Measurements from ENCODE around the gene PHETA2.
"Not testable (repeated sequence)": the region's sequence is repeated elsewhere in the genome, so short reads cannot be mapped to it uniquely, and the experiment has no call there.

PHETA2 gene

GRCh38 chr22:42111798-42112197 lies 37.8 kb downstream of the PHETA2 start:
- no peak for DNase-seq

- DNase-seq = not testable (repeated sequence)
Observed at GRCh38 chr22:42112793-42113192, 38.7 kb downstream of the PHETA2 start.

- no peak for DNase-seq
Observed at GRCh38 chr22:42114721-42115120, 40.7 kb downstream of the PHETA2 start.

GRCh38 chr22:42115420-42115830 lies 41.4 kb downstream of the PHETA2 start:
- DNase-seq = not testable (repeated sequence)

GRCh38 chr22:42116848-42117424 lies 42.9 kb downstream of the PHETA2 start:
- DNase-seq = no peak

- not testable (repeated sequence) for DNase-seq
Observed at GRCh38 chr22:42120231-42121021, 46.4 kb downstream of the PHETA2 start.

GRCh38 chr22:42123529-42123928 lies 49.5 kb downstream of the PHETA2 start:
- DNase-seq = not testable (repeated sequence)

- DNase-seq = no peak
Observed at GRCh38 chr22:42127606-42128005, 53.6 kb downstream of the PHETA2 start.

- DNase-seq = not testable (repeated sequence)
Observed at GRCh38 chr22:42128007-42128406, 54.0 kb downstream of the PHETA2 start.

Measured in NCI-H1092 (cell line).